Pulmonary artery endothelial cell (primary cell): ENCODE measurements around the gene ALDH16A1. TPM values are rescaled to one million over a fixed set of nuclear protein-coding genes. Genes with fewer than 3 reads are reported as not detected.

Experiments used
- DNase-seq: peaks from one replicate; pipeline ENCODE4 v3.0.0-alpha.2; 2011; ENCODE audit warnings: low read depth, low spot score
- total RNA-seq: library from RNA; depleted of rRNA; stranded (reverse); fragments of >200 nt; gene quantifications from 2 replicates; pipeline ENCODE4 v1.2.3, GENCODE V29; 2014

Gene ALDH16A1
- 54.9 and 58.8 TPM in 2 replicates for total RNA-seq

GRCh38 chr19:49453013-49453756, at the start of gene ALDH16A1:
TSS of gene ALDH16A1 (plus strand) at chr19:49453225. CDS start at chr19:49453332, 107 bp downstream.
- DNase-seq = peak; percentile 88

- DNase-seq = no peak
Observed at GRCh38 chr19:49403404-49404187, 49.4 kb upstream of the ALDH16A1 start.

DNA sequence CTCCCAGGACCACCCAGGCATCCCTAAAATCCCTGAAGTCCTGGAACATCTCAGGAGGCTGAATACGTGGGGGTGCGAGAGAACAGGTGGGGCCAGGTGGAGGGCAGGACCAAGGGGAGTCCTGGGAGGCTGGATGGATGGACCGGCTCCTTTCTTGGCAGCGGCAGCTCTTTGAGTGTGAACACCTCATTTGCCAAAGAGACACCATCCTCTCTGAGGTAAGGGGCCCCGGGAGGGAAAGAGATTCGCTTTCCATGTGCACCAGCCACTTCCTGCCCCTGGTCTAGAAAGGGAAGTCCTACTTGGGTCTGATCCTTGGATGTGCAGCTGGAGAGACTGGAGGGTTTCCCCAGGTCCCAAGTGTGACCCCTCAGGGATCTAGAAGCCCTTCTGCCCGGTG, 45.9 kb upstream of the ALDH16A1 start:
- DNase-seq = no peak

GRCh38 chr19:49407482-49408015, 45.5 kb upstream of the ALDH16A1 start:
- DNase-seq = no peak

DNA sequence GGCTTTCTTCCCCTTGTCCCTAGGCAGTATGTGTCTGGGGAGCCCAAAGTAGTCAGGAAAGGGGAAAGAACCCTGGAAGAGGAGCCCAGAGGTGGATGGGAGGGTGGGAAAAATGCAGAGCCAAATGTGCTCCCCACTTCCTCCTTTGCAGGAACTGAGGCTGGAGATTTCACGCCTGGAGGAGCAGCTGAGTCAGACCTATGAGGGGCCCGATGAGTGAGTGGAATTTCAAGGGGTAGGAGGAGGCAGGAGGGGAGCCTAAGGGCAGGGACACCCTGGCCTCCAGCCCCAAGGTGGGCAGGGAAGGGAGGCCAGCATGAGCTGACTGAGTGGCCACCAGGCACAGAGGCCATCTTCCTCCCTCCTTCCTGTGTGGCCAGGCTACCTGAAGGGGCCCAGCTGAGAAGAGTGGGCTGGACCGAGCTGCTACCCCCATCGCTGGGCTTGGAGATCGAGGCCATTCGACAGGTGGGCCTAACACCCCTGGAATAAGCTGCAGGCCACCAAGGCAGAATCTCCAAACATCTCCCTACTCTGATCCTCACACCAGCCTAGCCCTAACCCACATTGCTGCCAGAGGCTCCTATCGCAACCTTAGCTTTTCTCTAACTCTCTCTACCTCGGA, 44.1 kb upstream of the ALDH16A1 start:
- DNase-seq = no peak

GRCh38 chr19:49409441-49410029, 43.5 kb upstream of the ALDH16A1 start:
- DNase-seq = no peak

DNA sequence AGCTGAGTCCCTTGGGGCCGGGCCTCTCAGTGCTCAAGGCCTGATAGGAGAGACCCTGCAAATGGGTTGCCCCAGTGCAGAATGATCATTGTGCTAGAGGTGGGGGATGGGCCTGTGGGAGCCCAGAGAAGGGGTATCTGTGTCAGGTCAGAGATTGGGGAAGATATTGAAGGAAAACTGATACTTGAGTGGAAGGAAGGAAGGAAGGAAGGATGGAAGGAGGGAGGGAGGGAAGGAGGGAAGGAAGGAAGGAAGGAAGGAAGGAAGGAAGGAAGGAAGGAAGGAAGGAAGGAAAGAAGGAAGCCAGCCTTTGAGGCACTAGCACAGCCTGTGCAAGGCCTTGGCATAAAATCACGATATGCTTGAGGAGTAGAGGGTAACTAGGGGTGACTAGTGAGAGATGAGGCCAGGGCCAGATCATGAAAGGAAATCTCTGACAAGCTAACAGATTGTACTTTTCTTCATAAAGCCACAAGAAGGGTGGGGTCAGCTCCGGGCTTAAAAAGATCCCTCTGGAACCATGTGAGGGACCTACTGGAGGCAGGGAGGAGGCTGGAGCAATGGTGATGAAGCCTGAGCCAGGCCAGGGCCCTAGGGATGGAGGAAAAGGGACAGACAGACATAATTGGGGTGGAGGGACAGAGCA, 41.2 kb upstream of the ALDH16A1 start:
- DNase-seq = no peak

DNA sequence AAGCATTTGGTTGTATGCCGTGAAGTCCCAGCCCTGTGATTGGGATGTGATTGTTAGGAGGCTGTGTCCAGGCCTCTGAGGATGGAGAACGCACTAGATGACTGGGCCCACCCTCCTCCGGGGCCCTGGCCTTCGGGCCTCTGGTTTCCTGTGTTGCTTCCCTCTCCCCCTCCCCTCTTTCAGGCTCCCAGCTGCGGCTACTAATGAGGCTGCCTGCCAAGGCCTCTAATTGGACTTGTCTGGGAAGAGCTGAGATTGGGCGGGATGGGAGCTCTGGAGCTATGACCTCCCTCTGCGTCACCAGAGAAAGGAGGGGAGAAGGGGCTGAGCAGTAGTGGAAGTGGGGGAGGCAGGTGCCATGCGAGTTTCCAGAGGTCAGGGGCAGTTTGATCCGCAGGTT, 39.7 kb upstream of the ALDH16A1 start:
- no peak for DNase-seq

DNA sequence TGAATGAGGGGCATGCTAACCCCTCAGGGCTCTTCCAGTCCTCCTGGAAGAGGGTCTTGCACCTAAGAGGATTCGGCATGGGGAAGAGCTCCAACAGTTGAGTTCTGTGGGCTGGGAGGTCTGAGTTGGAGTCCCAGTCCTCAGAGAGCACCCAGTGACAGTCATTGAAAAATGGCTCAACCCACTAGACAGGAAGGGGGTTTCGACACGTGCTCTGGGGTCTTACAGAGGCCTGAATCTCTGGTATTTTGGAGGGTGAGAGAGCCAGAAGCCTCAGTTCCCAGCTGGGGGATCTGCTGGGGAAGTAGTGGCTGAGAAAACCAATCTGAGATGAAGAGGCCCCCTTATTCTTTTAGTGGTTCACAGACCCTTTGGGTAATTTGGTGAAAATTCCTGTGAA, 38.8 kb upstream of the ALDH16A1 start:
- DNase-seq = no peak

GRCh38 chr19:49415102-49415809, 37.8 kb upstream of the ALDH16A1 start:
- no peak for DNase-seq

DNA sequence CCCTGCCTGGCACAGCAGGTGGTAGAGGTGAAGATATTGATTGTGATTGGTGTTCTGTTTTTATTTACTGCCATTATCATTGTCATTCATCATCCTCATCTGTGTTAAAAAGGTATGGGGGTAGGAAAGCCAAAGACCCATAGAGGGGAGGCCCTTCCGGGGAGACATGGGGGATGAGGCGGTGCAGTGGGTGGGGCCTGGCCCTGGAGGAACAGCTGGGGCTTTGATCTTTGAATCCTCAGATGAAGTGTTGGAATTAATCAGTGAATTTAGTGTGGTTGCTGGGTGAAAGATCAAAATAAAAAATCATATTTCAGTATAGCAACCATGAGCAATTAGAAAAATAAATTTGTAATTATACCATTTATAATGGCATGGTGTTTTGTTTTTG, 37.2 kb upstream of the ALDH16A1 start:
- DNase-seq = no peak

GRCh38 chr19:49417088-49417487, 35.9 kb upstream of the ALDH16A1 start:
- DNase-seq = no peak

GRCh38 chr19:49418511-49418910, 34.5 kb upstream of the ALDH16A1 start:
- DNase-seq = no peak

GRCh38 chr19:49419173-49419572, 33.9 kb upstream of the ALDH16A1 start:
- no peak for DNase-seq

DNA sequence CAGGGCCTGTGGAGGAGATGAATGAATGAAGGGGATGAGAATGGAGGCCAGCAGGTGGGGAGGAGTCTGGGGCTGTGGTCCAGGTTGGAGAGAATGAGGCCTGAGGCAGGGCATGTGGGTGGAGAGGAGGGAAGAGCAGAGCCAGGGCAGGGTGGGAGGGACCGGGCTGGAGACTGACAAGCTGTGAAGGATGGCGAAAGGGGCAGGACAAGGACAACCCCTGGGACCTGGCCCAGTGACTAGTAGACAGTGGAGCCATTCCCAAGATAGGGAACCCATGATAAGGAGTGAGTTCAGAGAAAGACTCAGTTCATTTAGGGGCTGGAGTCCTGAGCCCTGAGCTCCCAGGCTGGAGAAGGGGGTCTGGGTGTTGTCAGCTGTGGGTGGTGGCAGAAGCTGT, 32.8 kb upstream of the ALDH16A1 start:
- DNase-seq = no peak

DNA sequence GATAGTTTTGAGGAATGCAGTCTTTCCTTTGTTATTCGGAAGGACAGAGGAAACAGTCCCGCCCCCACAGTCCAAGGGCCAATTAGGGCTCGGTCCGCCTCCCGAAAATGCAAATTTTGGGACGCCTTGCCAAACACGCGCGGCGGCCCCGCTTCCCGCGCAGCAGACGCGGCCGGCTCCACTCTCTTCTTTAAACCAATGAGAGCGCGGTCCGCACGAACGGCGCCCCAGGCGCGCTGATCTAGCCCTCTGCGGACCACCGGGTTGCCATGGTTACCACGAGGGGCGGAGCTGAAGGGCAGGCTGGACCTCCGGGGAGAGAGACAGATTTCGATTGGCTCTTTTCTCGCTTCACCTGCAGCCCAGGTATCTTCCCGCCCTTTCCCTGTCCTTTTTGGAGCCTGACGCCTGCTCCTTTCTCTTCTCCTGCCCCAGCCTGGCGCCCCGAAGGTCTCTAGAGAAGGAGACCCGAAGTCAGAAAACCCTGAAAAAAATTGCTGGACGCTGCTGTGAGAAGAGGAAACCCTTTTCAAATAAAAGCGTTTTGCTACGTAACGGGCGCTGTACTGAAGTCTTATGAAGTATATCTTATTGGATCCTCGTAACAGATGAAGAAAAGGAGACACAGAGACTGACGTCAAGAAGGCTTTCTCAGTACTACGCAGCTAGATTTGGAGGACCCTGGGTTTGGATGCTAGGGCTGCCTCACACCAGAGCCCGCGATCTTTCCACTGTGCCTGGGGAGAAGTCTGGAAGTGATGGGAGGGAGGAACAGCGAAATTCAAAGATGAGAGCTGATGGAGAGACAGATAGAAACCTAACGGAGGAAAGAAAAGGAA, 31.8 kb upstream of the ALDH16A1 start:
- no peak for DNase-seq

DNA sequence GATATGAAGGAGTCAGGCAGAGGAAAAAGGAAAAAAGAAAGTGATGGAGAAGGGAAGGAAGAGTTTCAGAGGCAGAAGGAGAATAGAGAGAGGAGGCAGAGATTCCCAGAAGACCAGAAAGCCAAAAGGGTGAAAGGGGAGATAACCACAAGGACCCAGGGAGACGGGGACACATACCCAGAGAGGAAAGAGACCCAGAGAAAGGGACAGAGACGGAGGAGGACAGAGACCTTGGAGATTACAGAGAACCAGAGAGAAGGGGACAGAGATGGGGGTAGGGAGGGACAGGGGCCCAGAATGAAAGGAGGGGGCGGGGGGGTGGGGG, 31.2 kb upstream of the ALDH16A1 start:
- no peak for DNase-seq

- DNase-seq = no peak
Observed at GRCh38 chr19:49422407-49423070, 30.5 kb upstream of the ALDH16A1 start.
